NB4 (cell line): ENCODE measurements around the gene NCAPG2.

Experiments
- DNase-seq: peaks from one replicate; pipeline ENCODE4 v3.0.0; 2010; ENCODE audit warnings: low read depth
- H3K4me3 ChIP-seq: one replicate; pipeline ENCODE4 v1.5.1; 2011; ENCODE audit warnings: mild to moderate bottlenecking, low read depth, low read length, moderate library complexity
- MYC ChIP-seq: IDR thresholded peaks from 2 replicates; pipeline ENCODE4 v1.6.1; 2011; ENCODE audit warnings: low read depth, low read length
- POLR2A ChIP-seq: IDR thresholded peaks from 2 replicates; pipeline ENCODE4 v1.6.1; 2011; ENCODE audit warnings: mild to moderate bottlenecking; ENCODE audit not compliant: insufficient read length; ENCODE audit errors: extremely low read depth
- TF ChIP-seq, protein P1 (sequence below): IDR thresholded peaks from one replicate; pipeline ENCODE4 v1.5.1; 2012; ENCODE audit warnings: low read depth, low read length
- TF ChIP-seq, protein P2 (sequence below): IDR thresholded peaks from 2 replicates; pipeline ENCODE4 v1.6.1; 2011; ENCODE audit warnings: low read depth, low read length

The NCAPG2 gene

DNA sequence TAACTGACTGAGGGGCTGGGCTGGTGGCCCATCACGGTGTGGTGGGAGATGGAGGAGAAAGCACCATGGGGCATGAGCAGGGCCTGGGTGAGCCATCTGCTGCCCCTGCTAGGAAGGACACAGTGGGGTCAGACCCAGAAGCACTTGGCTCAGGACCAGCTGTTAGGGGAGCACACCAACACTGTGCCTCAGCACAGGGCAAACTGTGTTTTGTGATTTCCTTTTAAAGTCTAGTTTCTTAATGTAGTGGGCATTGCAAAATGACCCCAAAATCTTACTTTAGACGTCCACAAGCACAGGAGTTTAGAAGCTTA lies 41.2 kb downstream of the NCAPG2 start:
- H3K4me3 ChIP-seq: no peak overlapping the region
- TF ChIP-seq POLR2A: no peak
- TF ChIP-seq MYC: no peak
- TF ChIP-seq, protein P1, sequence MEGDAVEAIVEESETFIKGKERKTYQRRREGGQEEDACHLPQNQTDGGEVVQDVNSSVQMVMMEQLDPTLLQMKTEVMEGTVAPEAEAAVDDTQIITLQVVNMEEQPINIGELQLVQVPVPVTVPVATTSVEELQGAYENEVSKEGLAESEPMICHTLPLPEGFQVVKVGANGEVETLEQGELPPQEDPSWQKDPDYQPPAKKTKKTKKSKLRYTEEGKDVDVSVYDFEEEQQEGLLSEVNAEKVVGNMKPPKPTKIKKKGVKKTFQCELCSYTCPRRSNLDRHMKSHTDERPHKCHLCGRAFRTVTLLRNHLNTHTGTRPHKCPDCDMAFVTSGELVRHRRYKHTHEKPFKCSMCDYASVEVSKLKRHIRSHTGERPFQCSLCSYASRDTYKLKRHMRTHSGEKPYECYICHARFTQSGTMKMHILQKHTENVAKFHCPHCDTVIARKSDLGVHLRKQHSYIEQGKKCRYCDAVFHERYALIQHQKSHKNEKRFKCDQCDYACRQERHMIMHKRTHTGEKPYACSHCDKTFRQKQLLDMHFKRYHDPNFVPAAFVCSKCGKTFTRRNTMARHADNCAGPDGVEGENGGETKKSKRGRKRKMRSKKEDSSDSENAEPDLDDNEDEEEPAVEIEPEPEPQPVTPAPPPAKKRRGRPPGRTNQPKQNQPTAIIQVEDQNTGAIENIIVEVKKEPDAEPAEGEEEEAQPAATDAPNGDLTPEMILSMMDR: no peak
- TF ChIP-seq, protein P2, sequence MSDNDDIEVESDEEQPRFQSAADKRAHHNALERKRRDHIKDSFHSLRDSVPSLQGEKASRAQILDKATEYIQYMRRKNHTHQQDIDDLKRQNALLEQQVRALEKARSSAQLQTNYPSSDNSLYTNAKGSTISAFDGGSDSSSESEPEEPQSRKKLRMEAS: no peak
- DNase-seq: no peak

DNA sequence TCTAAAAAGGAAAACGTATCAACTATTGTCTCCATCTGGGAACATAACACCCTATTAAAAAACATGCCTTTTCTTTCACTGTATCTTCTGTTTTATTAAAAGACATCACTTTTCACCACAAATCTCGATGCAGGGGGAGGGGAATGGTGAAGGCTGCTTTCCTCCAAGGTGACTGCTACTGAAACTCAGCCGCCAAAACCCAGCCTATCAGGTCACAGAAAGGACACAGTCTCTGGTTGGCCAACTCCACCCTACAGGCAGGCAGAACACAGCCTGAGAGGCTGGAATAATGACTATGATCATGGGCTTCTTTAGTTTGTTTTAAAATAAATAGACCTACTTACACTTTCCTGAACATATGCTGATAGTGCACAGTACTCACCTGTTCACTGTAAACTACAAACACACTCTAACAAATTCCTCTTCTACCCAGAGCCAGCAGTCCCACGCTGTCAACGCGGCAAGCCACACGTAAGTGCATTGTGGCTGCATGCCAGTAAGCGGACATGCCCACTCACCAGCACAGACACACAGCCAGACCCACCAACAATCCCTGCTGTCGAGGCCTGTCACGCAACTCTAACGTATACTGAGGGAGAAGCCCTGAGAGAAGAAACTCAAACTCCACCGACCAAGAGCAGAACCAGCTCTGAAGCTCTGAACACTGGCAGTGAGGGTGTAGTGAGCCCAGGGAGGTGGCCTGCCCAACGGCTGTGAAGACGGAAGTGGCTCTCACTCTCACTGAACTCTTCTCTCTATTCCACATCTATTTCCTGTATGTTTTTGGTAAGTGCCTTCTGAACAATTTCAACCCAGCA lies 41.8 kb downstream of the NCAPG2 start:
- TF ChIP-seq POLR2A (no peak), MYC (no peak)
- TF ChIP-seq, protein P1: no peak
- TF ChIP-seq, protein P2: no peak
- no peak for DNase-seq
- H3K4me3 ChIP-seq: no peak overlapping the region

DNA sequence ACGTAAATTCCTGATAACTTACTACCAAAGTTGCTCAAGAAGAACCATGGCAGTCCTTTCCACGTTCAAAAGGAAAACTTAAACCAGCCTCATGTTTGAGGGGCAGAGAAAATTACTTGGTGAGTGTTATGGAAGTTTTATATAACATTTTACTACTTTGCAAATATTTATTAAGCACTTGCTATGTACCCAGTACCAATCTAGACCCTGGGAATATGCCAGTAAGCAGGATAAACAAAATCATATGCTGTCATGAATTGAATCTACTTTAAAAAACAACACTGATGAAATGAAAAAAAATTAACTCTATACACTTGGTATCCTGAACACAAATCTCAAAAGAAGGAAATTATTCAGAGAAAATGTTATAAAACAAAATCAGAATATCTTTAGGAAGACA lies 46.1 kb downstream of the NCAPG2 start:
- no peak overlapping the region for H3K4me3 ChIP-seq
- TF ChIP-seq, protein P1: no peak
- TF ChIP-seq POLR2A (no peak), MYC (no peak)
- TF ChIP-seq, protein P2: no peak
- DNase-seq: no peak

DNA sequence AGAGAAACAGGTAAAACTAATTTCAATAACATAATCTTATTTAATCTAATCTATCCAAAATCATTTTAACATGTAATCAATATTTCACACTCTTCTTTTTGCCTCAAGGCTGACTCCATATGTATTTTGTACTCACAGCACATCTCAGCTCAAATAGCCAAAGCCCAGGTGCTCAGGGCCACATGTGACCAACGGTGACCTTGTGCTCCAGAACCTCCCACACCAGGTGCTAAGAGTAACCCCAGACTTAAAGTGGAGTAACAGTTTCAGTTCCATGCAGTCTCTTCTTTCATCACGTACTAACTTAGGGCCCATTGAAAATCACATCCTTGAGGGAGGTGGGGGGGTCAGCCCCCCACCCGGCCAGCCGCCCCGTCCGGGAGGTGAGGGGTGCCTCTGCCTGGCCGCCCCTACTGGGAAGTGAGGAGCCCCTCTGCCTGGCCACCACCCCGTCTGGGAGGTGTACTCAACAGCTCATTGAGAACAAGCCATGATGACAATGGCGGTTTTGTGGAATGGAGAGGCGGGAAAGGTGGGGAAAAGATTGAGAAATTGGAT lies 47.3 kb downstream of the NCAPG2 start:
- no peak for DNase-seq
- no peak overlapping the region for H3K4me3 ChIP-seq
- TF ChIP-seq POLR2A (no peak), MYC (no peak)
- TF ChIP-seq, protein P1: no peak
- TF ChIP-seq, protein P2: no peak

DNA sequence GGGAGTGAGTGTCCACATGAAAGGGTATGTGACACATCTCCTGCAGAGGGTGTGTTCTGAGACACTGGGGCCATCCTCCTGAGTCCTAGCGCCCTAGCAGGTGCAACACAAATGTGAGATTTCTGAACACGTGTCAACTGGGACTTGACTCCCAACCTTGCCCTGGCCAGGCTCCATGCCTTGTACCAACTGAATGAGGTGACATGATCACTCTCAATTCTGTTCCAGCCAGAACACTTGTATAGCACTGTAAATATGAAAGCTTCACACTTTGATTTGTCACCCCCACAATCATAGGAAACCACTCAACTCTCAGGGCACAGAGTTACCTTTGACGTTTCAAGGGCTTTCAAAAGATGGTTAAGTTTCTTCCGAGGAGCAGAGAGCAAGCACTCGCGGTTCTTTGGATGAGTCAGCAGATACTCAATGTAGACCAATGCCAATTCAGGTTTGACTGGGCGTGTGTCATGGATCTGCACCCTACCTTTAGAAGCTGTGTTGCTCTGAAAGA lies 48.6 kb downstream of the NCAPG2 start:
- no peak for TF ChIP-seq POLR2A
- TF ChIP-seq, protein P1: no peak
- TF ChIP-seq, protein P2: no peak
- DNase-seq: no peak
- no peak overlapping the region for H3K4me3 ChIP-seq
